ENCODE data around the gene METAP1D. TPM values are rescaled to one million over a fixed set of nuclear protein-coding genes. Genes with fewer than 3 reads are reported as not detected.

The METAP1D gene
- total RNA-seq, 1 experiment from 2014 or later: 4.7 TPM

- Mint-ChIP-seq H3K36me3 (no peaks in the 10 kb centered on the region), H3K4me1 (peaks cover 76% of the 10 kb centered on the region), H3K9me3 (no peaks in the 10 kb centered on the region), H3K27ac (no peak overlapping the region), H3K4me3 (peak overlapping the region; percentile 87), H3K27me3 (ENCODE audit: low read depth) (peaks cover 100% of the 10 kb centered on the region)
- DNase-seq (ENCODE audit: low spot score) (peak; percentile 47), ATAC-seq (peak; percentile 1)
- POLR2A ChIA-PET: interaction anchor here (0.7 to 1.6 kb wide), 3 partner anchors 9 to 16 kb away, joined by 3 to 6 read pairs (median 3); partner anchors contain the start of gene DLX2
- TF ChIP-seq PRDM15 (CRISPR knock-in tag; IDR thresholded peaks at IDR 0.05) (peak; percentile 31; the same call in 1 of the 2 replicates), ZNF281 (CRISPR knock-in tag; IDR thresholded peaks at IDR 0.05) (no peak)
- CTCF ChIA-PET: interaction anchor here (0.9 to 7.6 kb wide), 9 partner anchors 9 to 277 kb away, joined by 3 to 123 read pairs (median 5); partner anchors contain the start of gene DLX2
Observed at GRCh38 chr2:172087207-172087779, 87.5 kb downstream of the METAP1D start.

GRCh38 chr2:172087780-172088244 lies 88.1 kb downstream of the METAP1D start:
- CTCF ChIA-PET: interaction anchor here (0.9 to 7.6 kb wide), 6 partner anchors 8 to 39 kb away, joined by 3 to 123 read pairs (median 9); partner anchors contain the start of gene DLX2
- Mint-ChIP-seq H3K9me3 (no peaks in the 10 kb centered on the region), H3K27ac (no peak overlapping the region), H3K4me3 (peak overlapping the region; percentile 87), H3K27me3 (ENCODE audit: low read depth) (peaks cover 100% of the 10 kb centered on the region), H3K4me1 (peaks cover 76% of the 10 kb centered on the region), H3K36me3 (no peaks in the 10 kb centered on the region)
- TF ChIP-seq FOXP4 (CRISPR knock-in tag; IDR thresholded peaks at IDR 0.05) (no peak), ZBTB43 (CRISPR knock-in tag; IDR thresholded peaks at IDR 0.05) (no peak), ZNF263 (CRISPR knock-in tag; IDR thresholded peaks at IDR 0.05; ENCODE audit: low read depth) (no peak), GABPB1 (CRISPR knock-in tag; IDR thresholded peaks at IDR 0.05) (no peak), ZMAT4 (CRISPR knock-in tag; IDR thresholded peaks at IDR 0.05) (no peak), HMGXB4 (CRISPR knock-in tag; IDR thresholded peaks at IDR 0.05) (no peak), ESRRA (CRISPR knock-in tag; IDR thresholded peaks at IDR 0.05; ENCODE audit: borderline replicate concordance) (no peak)
- DNase-seq (ENCODE audit: low spot score) (no peak), ATAC-seq (no peak)
- POLR2A ChIA-PET: no interaction called here

All from WTC11 (cell line).